Right cardiac atrium (tissue), 5 donors: ENCODE results near the gene RNF150. TPM values are rescaled to one million over a fixed set of nuclear protein-coding genes. Genes with fewer than 3 reads are reported as not detected.
A peak's percentile ranks its signal among the peaks of the same experiment; 100 is the strongest.

Experiments used
- ATAC-seq, 2 donors: fragments of 200-7000 bp; cut with Tn5 transposase; one replicate each; pipeline versions ENCODE4 v1.8.0 to v1.9.1; 2020; ENCODE audit warnings: moderate library complexity in 2 of 2, mild to moderate bottlenecking in 1 of 2
- DNase-seq, 3 donors: peaks; one replicate each; pipeline ENCODE4 v3.0.0-alpha.2; 2020
- H3K27ac ChIP-seq: one replicate; pipeline ENCODE4 v1.5.1; 2013; ENCODE audit warnings: mild to moderate bottlenecking, low read length, control low read depth, moderate library complexity
- H3K27me3 ChIP-seq: one replicate; pipeline ENCODE4 v1.6.1; 2013; ENCODE audit not compliant: control insufficient read depth, insufficient read depth
- H3K4me1 ChIP-seq: one replicate; pipeline ENCODE4 v1.6.1; 2013; ENCODE audit warnings: low read length; ENCODE audit not compliant: control insufficient read depth, insufficient read depth
- H3K4me3 ChIP-seq: one replicate; pipeline ENCODE4 v1.5.1; 2013; ENCODE audit warnings: low read length, control low read depth
- H3K9me3 ChIP-seq: one replicate; pipeline ENCODE4 v1.6.1; 2013; ENCODE audit warnings: low read length; ENCODE audit not compliant: control insufficient read depth
- whole genome bisulfite sequencing: extraction: QIAGEN DNeasy Blood & Tissue Kit; methylation state at CpG from one replicate; pipeline ENCODE4 v1.1.7; 2013; 5-methylcytosine and 5-hydroxymethylcytosine counted together
- intact Hi-C, 4 donors: fragments of 100-400 bp; cut with DNase I; formaldehyde crosslinking; loops; one replicate each; pipeline versions ENCODE4 v1.11.0 to v1.14.0; 2022 to 2023
- polyA plus RNA-seq: library from polyadenylated mRNA; stranded (reverse); fragments of 200-250 nt; gene quantifications from one replicate; pipeline ENCODE4 v1.2.3, GENCODE V29; 2013
- total RNA-seq, 4 donors: library from RNA; stranded (reverse); fragmentation: NEBNext Ultra II Directional; extraction: Animal tissue kit (Norgen Biotek cat#: 25700); gene quantifications; one replicate each; pipeline ENCODE4 v1.2.1, GENCODE V29; 2021
- donor health status: healthy with polysubstance abuse.
- donor health status: DM: no; HTN: yes; CAD: no.
- donor health status: DM: no; HTN: no; CAD: no.
- donor health status: DM: no; HTN: yes; CAD: no; lungs with severe emphysema.
- donor health status: DM: yes; HTN: yes; CAD: no.

RNF150 gene
- total and polyA plus RNA-seq, 5 donors, result 10.1 to 51.3 (median 40.3) TPM

DNA sequence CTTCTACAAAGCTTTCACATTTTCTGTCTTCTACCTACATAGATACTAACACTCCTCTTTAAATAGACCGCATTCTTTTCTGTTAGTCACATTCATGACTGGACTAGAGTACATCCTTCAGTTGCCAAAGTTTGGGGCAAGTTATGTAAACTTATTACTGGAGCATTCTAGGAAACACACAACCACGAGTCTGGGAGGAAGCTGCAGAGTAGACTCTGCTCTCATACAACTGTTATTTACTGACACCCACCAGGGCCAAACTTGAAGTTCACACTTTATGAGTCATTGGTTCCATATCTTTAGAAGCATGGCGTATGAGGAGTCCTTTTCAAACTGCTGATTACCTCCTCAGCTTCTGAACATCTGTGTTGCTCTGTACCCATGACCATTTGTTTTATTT is 87.0 kb downstream of the RNF150 start:
- Histone ChIP-seq H3K27ac (peak overlapping the region; percentile 17), H3K27me3 (no peaks in the 10 kb centered on the region), H3K4me1 (no peaks in the 10 kb centered on the region), H3K4me3 (no peak overlapping the region), H3K9me3 (no peaks in the 10 kb centered on the region)
- ATAC-seq (peak; percentile 82 to 94), DNase-seq (no peak)
- intact Hi-C loops, result no loop called here
- 27% methylated on average over 3 of the region's 3 CpGs for WGBS

- no peak overlapping the region for H3K27ac ChIP-seq
- 84% methylated on average over 4 of the region's 4 CpGs for WGBS
- intact Hi-C loops, result no loop called here
These were observed 87.4 kb downstream of the RNF150 start for GRCh38 chr4:141045848-141046247.

DNA sequence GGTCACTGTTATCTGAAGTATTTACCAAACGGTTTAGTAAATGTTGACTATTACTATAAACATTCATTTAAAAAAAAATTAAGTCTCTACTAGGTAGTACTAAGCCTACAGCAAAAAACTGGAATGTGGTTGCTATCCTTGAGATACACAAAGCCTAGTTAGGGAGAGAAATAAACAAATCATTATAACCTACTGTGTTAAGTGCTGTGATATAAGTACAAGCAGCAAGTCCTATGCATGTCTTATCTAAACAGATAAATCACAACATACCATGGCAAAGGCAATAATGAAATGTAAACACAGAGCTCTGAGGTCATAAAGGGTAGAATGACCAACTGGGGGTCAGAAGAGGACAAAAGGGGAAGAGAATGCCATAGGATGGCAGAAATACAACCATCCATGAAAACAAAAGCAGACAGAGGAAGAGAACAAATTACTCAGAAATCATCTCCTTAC is 92.2 kb downstream of the RNF150 start:
- no peak for DNase-seq
- Histone ChIP-seq H3K4me1 (no peaks in the 10 kb centered on the region), H3K9me3 (no peaks in the 10 kb centered on the region), H3K27ac (no peak overlapping the region), H3K27me3 (no peaks in the 10 kb centered on the region), H3K4me3 (no peak overlapping the region)
- intact Hi-C loops, result no loop called here
- WGBS, result 32% methylated on average over 1 of the region's 1 CpG
- ATAC-seq, result no peak

More at GRCh38 chr4:141045848-141046247, 87.4 kb downstream of the RNF150 start:
- DNase-seq (no peak), ATAC-seq (no peak)
- Histone ChIP-seq H3K4me3 (no peak overlapping the region), H3K4me1 (no peaks in the 10 kb centered on the region), H3K27me3 (no peaks in the 10 kb centered on the region), H3K9me3 (no peaks in the 10 kb centered on the region)

GRCh38 chr4:141039156-141039555 is 94.1 kb downstream of the RNF150 start:
- ATAC-seq (no peak), DNase-seq (no peak)
- Histone ChIP-seq H3K4me1 (no peaks in the 10 kb centered on the region), H3K9me3 (no peaks in the 10 kb centered on the region), H3K27me3 (no peaks in the 10 kb centered on the region), H3K4me3 (no peak overlapping the region), H3K27ac (no peak overlapping the region)
- intact Hi-C loops, result no loop called here
- WGBS, result 96% methylated on average over 2 of the region's 2 CpGs

- Histone ChIP-seq H3K27me3 (no peaks in the 10 kb centered on the region), H3K4me3 (no peak overlapping the region), H3K27ac (no peak overlapping the region), H3K4me1 (no peaks in the 10 kb centered on the region), H3K9me3 (no peaks in the 10 kb centered on the region)
- 95% methylated on average over 3 of the region's 3 CpGs for WGBS
- ATAC-seq (no peak), DNase-seq (no peak)
- intact Hi-C loops, result no loop called here
These were observed 94.8 kb downstream of the RNF150 start for GRCh38 chr4:141038428-141038827.

GRCh38 chr4:141037446-141037845 is 95.8 kb downstream of the RNF150 start:
- intact Hi-C loops, result no loop called here
- no peaks in the 10 kb centered on the region for H3K27me3 ChIP-seq
- ATAC-seq (no peak), DNase-seq (no peak)
- no peak overlapping the region for H3K4me3 ChIP-seq
- H3K4me1 ChIP-seq, result no peaks in the 10 kb centered on the region
- no peaks in the 10 kb centered on the region for H3K9me3 ChIP-seq
- H3K27ac ChIP-seq, result no peak overlapping the region

DNA sequence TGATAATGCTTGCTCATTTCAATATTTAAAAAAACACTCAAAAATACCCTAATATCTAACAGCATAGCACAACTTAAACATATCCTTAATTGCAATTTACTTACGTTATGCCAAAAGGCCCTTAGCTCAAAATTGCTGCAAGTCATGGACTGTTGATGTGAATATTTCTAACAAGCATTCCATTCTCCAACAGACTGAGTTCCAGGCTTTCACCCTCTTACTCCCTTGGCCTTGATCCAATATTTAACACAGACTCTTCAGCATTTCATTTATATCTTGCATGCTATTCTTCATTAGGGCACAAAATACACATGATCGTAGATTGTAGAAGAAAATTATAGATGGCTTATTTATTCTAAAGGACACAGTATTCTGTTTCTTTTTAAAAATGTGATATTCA is 96.5 kb downstream of the RNF150 start:
- intact Hi-C loops, result no loop called here
- Histone ChIP-seq H3K4me3 (no peak overlapping the region), H3K4me1 (no peaks in the 10 kb centered on the region), H3K27me3 (no peaks in the 10 kb centered on the region), H3K9me3 (no peaks in the 10 kb centered on the region), H3K27ac (no peak overlapping the region)
- no peak for DNase-seq
- no peak for ATAC-seq
- WGBS, result 52% methylated on average over 2 of the region's 2 CpGs

GRCh38 chr4:141035920-141036319 is 97.3 kb downstream of the RNF150 start:
- Histone ChIP-seq H3K9me3 (no peaks in the 10 kb centered on the region), H3K4me1 (no peaks in the 10 kb centered on the region), H3K4me3 (no peak overlapping the region), H3K27me3 (no peaks in the 10 kb centered on the region), H3K27ac (no peak overlapping the region)
- DNase-seq, result no peak
- ATAC-seq, result no peak
- intact Hi-C loops, result no loop called here

- H3K27ac ChIP-seq, result no peak overlapping the region
- H3K27me3 ChIP-seq, result no peaks in the 10 kb centered on the region
- DNase-seq, result no peak
- no peaks in the 10 kb centered on the region for H3K9me3 ChIP-seq
- 36% methylated on average over 2 of the region's 2 CpGs for WGBS
- H3K4me1 ChIP-seq, result no peaks in the 10 kb centered on the region
- no peak overlapping the region for H3K4me3 ChIP-seq
- ATAC-seq, result peak; percentile 32
- intact Hi-C loops, result no loop called here
These were observed 105.2 kb downstream of the RNF150 start for GRCh38 chr4:141028024-141028529.

GRCh38 chr4:141027421-141027820 is 105.8 kb downstream of the RNF150 start:
- Histone ChIP-seq H3K27ac (no peak overlapping the region), H3K27me3 (no peaks in the 10 kb centered on the region), H3K9me3 (no peaks in the 10 kb centered on the region), H3K4me3 (no peak overlapping the region), H3K4me1 (no peaks in the 10 kb centered on the region)
- 36% methylated on average over 1 of the region's 1 CpG for WGBS
- intact Hi-C loops, result no loop called here
- DNase-seq (no peak), ATAC-seq (peak; percentile 76 to 91)

DNA sequence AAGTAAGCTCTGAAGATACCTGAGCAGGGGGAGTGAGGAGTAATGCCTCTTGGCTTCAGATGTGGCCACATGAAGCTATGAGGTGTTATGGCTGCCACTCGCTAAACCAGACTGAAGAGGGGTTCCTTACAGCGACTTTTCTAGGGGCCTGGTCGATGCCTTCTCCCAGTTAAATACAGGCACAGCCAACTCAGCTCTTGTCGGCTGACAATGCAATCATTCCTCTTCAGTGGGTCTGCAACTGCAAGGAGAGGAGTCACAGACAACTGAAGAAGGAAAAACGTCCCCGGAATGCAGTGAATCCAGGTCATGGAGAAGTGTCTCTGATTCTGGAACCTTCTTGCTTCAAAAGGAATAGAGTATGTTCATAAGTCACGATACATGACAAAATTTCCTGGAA is 106.4 kb downstream of the RNF150 start:
- intact Hi-C loops, result no loop called here
- Histone ChIP-seq H3K9me3 (no peaks in the 10 kb centered on the region), H3K4me3 (no peak overlapping the region), H3K4me1 (peaks cover 1% of the 10 kb centered on the region), H3K27me3 (no peaks in the 10 kb centered on the region), H3K27ac (peak overlapping the region; percentile 74)
- no peak for DNase-seq
- ATAC-seq, result no peak
- WGBS, result 64% methylated on average over 7 of the region's 7 CpGs

DNA sequence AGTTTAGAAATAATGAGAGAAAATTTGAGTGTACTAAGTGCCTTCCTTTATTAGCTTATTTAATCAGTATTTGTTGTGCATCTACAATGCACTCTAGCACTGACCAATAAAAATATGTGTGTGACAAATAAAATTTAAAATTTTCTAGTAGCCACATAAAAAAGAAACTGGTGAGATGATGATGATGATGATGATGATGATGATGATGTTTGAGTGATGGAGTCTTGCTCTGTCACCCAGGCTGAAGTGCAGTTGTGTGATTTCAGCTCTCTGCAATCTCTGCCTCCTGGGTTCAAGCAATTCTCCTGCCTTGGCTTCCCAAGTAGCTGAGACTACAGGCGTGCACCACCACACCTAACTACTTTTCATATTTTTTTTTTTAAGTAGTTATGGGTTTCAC is 110.2 kb downstream of the RNF150 start:
- intact Hi-C loops, result no loop called here
- ATAC-seq (no peak), DNase-seq (no peak)
- WGBS, result 98% methylated on average over 1 of the region's 1 CpG
- Histone ChIP-seq H3K4me3 (no peak overlapping the region), H3K27me3 (no peaks in the 10 kb centered on the region), H3K4me1 (peaks cover 6% of the 10 kb centered on the region), H3K27ac (no peak overlapping the region), H3K9me3 (no peaks in the 10 kb centered on the region)
